ENCODE results near the gene RTL5.

RTL5 gene

GRCh38 chrX:72158773-72159172 is 27.1 kb upstream of the RTL5 start:
- DNase-seq (ENCODE audit: low read depth in 1 of 2, low spot score in 1 of 2), result no peak
- Histone ChIP-seq H3K27me3 (ENCODE audit: insufficient read depth, poor library complexity, severe bottlenecking) (no peaks in the 10 kb centered on the region), H3K4me3 (replicated peaks; ENCODE audit: insufficient read depth, low read length) (no peak overlapping the region), H3K27ac (replicated peaks) (no peak overlapping the region)
- TF ChIP-seq POLR2AphosphoS5 (IDR thresholded peaks at IDR 0.05; ENCODE audit: low read depth) (no peak), CTCF (IDR thresholded peaks at IDR 0.05; ENCODE audit: insufficient read depth, low read length) (no peak), GABPA (IDR thresholded peaks at IDR 0.05; ENCODE audit: low read depth) (no peak), SPI1 (IDR thresholded peaks at IDR 0.05; ENCODE audit: borderline replicate concordance, low read depth) (no peak), REST (IDR thresholded peaks at IDR 0.05; ENCODE audit: insufficient replicate concordance, low read depth) (no peak)

- no peak overlapping the region for H3K27ac ChIP-seq (replicated peaks)
Measured at GRCh38 chrX:72146527-72146926, 14.8 kb upstream of the RTL5 start.

GRCh38 chrX:72145181-72145580 is 13.5 kb upstream of the RTL5 start:
- DNase-seq (ENCODE audit: low read depth in 1 of 2, low spot score in 1 of 2), result no peak
- no peak for TF ChIP-seq CTCF (IDR thresholded peaks at IDR 0.05; ENCODE audit: insufficient read depth, low read length)
- TF ChIP-seq POLR2AphosphoS5 (IDR thresholded peaks at IDR 0.05; ENCODE audit: low read depth), result no peak
- TF ChIP-seq REST (IDR thresholded peaks at IDR 0.05; ENCODE audit: insufficient replicate concordance, low read depth), result no peak
- TF ChIP-seq GABPA (IDR thresholded peaks at IDR 0.05; ENCODE audit: low read depth), result no peak
- no peak for TF ChIP-seq SPI1 (IDR thresholded peaks at IDR 0.05; ENCODE audit: borderline replicate concordance, low read depth)
- H3K27me3 ChIP-seq (ENCODE audit: insufficient read depth, poor library complexity, severe bottlenecking), result no peaks in the 10 kb centered on the region

More at GRCh38 chrX:72146527-72146926, 14.8 kb upstream of the RTL5 start:
- Histone ChIP-seq H3K27me3 (ENCODE audit: insufficient read depth, poor library complexity, severe bottlenecking) (no peaks in the 10 kb centered on the region), H3K4me3 (replicated peaks; ENCODE audit: insufficient read depth, low read length) (no peak overlapping the region)
- DNase-seq (ENCODE audit: low read depth in 1 of 2, low spot score in 1 of 2), result no peak
- TF ChIP-seq REST (IDR thresholded peaks at IDR 0.05; ENCODE audit: insufficient replicate concordance, low read depth) (no peak), CTCF (IDR thresholded peaks at IDR 0.05; ENCODE audit: insufficient read depth, low read length) (no peak), GABPA (IDR thresholded peaks at IDR 0.05; ENCODE audit: low read depth) (no peak), POLR2AphosphoS5 (IDR thresholded peaks at IDR 0.05; ENCODE audit: low read depth) (no peak), SPI1 (IDR thresholded peaks at IDR 0.05; ENCODE audit: borderline replicate concordance, low read depth) (no peak)

More at GRCh38 chrX:72145181-72145580, 13.5 kb upstream of the RTL5 start:
- Histone ChIP-seq H3K4me3 (replicated peaks; ENCODE audit: insufficient read depth, low read length) (no peak overlapping the region), H3K27ac (replicated peaks) (no peak overlapping the region)

All from HL-60 (cell line).